Adrenal gland (tissue), 5 donors: ENCODE data around the gene PLAC8.

ENCODE experiments used
- POLR2A ChIP-seq, 2 donors: fragments of 450-650 bp; IDR thresholded peaks; one replicate each; pipeline ENCODE4 v1.6.1; 2017; ENCODE audit warnings: antibody characterized with exemption in 2 of 2, mild to moderate bottlenecking in 2 of 2, moderate library complexity in 1 of 2
- TF ChIP-seq, protein P1 (sequence below), 6 experiments: fragments of 450-650 bp in 4 of 6; fragments of 200-600 bp in 2 of 6; sonication (generic) in 1 of 6; IDR thresholded peaks; 1 replicate in 5 of 6; 2 replicates in 1 of 6; pipeline versions ENCODE4 v1.5.1 to v1.8.0; 2016 to 2021; ENCODE audit warnings: antibody characterized with exemption in 6 of 6, mild to moderate bottlenecking in 2 of 6, moderate library complexity in 1 of 6
- donor health status: DM: no; HTN: no; CAD: no.

- TF ChIP-seq, protein P1, sequence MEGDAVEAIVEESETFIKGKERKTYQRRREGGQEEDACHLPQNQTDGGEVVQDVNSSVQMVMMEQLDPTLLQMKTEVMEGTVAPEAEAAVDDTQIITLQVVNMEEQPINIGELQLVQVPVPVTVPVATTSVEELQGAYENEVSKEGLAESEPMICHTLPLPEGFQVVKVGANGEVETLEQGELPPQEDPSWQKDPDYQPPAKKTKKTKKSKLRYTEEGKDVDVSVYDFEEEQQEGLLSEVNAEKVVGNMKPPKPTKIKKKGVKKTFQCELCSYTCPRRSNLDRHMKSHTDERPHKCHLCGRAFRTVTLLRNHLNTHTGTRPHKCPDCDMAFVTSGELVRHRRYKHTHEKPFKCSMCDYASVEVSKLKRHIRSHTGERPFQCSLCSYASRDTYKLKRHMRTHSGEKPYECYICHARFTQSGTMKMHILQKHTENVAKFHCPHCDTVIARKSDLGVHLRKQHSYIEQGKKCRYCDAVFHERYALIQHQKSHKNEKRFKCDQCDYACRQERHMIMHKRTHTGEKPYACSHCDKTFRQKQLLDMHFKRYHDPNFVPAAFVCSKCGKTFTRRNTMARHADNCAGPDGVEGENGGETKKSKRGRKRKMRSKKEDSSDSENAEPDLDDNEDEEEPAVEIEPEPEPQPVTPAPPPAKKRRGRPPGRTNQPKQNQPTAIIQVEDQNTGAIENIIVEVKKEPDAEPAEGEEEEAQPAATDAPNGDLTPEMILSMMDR (IDR thresholded peaks at IDR 0.05), result no peak
- no peak for TF ChIP-seq POLR2A (IDR thresholded peaks at IDR 0.05)
Measured at GRCh38 chr4:83083925-83084475, 30.5 kb downstream of the PLAC8 start.
